COR-L47 (cell line): Measurements from ENCODE around the gene TAF11.
"Not testable (repeated sequence)": the region's sequence is repeated elsewhere in the genome, so short reads cannot be mapped to it uniquely, and the experiment has no call there.

Source experiments
- DNase-seq: peaks from one replicate; lab custom pipeline; 2025; lab: John Stamatoyannopoulos, UW

Gene TAF11

GRCh38 chr6:34865107-34865506 lies 22.7 kb downstream of the TAF11 start:
- DNase-seq, result no peak

GRCh38 chr6:34864007-34864406 lies 23.8 kb downstream of the TAF11 start:
- no peak for DNase-seq

GRCh38 chr6:34860776-34861175 lies 27.1 kb downstream of the TAF11 start:
- no peak for DNase-seq

- DNase-seq, result no peak
Observed at GRCh38 chr6:34859951-34860350, 27.9 kb downstream of the TAF11 start.

- no peak for DNase-seq
Observed at GRCh38 chr6:34858681-34859080, 29.2 kb downstream of the TAF11 start.

GRCh38 chr6:34855463-34855862 lies 32.4 kb downstream of the TAF11 start:
- DNase-seq, result no peak

- DNase-seq, result no peak
Observed at GRCh38 chr6:34852406-34853085, 35.3 kb downstream of the TAF11 start.

- no peak for DNase-seq
Observed at GRCh38 chr6:34851361-34851760, 36.5 kb downstream of the TAF11 start.

- DNase-seq, result not testable (repeated sequence)
Observed at GRCh38 chr6:34849066-34849465, 38.8 kb downstream of the TAF11 start.

- no peak for DNase-seq
Observed at GRCh38 chr6:34839666-34840352, 48.0 kb downstream of the TAF11 start.

GRCh38 chr6:34837528-34837927 lies 50.3 kb downstream of the TAF11 start:
- no peak for DNase-seq

GRCh38 chr6:34836451-34836850 lies 51.4 kb downstream of the TAF11 start:
- no peak for DNase-seq

- no peak for DNase-seq
Observed at GRCh38 chr6:34836008-34836407, 51.8 kb downstream of the TAF11 start.

- DNase-seq, result no peak
Observed at GRCh38 chr6:34834789-34835518, 52.9 kb downstream of the TAF11 start.

GRCh38 chr6:34832942-34833341 lies 54.9 kb downstream of the TAF11 start:
- no peak for DNase-seq

GRCh38 chr6:34829137-34829536 lies 58.7 kb downstream of the TAF11 start:
- DNase-seq, result no peak
